GM13976 (cell line): ENCODE data around the gene YAP1.

Source experiments
- DNase-seq: peaks from one replicate; pipeline ENCODE4 v3.0.0; 2012; ENCODE audit warnings: low spot score
- in situ Hi-C: fragments of 300-500 bp; cut with MboI; formaldehyde crosslinking; loops from one replicate; pipeline ENCODE4 v1.12.0; 2022; ENCODE audit warnings: low sequenced_read_pairs, mixed read lengths, inconsistent platforms; ENCODE audit not compliant: unreplicated experiment
- TF ChIP-seq, protein P1 (sequence below): IDR thresholded peaks from 2 replicates; pipeline ENCODE4 v1.5.1; 2012; ENCODE audit warnings: borderline replicate concordance, mild to moderate bottlenecking; ENCODE audit not compliant: insufficient read depth; ENCODE audit errors: extremely low read depth, missing control alignments, control extremely low read depth

The YAP1 gene

DNA sequence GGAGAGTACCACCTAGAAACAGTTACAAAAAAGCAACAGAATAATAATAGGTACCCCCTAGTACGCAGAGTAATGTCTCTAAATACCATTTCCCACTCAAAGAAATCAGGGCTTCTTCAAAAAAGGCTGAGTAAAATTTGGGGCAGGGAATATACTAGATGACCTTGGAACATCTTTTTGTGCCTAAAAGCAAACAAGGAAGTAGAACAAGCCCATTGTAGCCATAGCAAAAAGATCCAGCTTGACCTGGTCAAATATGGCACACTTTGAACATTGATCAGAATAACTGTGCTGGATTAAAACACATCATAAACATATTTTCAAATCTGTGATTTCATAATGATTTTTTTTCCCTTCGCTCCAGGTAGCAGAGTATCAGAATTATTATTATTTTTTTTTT lies 91.5 kb downstream of the YAP1 start:
- TF ChIP-seq, protein P1, sequence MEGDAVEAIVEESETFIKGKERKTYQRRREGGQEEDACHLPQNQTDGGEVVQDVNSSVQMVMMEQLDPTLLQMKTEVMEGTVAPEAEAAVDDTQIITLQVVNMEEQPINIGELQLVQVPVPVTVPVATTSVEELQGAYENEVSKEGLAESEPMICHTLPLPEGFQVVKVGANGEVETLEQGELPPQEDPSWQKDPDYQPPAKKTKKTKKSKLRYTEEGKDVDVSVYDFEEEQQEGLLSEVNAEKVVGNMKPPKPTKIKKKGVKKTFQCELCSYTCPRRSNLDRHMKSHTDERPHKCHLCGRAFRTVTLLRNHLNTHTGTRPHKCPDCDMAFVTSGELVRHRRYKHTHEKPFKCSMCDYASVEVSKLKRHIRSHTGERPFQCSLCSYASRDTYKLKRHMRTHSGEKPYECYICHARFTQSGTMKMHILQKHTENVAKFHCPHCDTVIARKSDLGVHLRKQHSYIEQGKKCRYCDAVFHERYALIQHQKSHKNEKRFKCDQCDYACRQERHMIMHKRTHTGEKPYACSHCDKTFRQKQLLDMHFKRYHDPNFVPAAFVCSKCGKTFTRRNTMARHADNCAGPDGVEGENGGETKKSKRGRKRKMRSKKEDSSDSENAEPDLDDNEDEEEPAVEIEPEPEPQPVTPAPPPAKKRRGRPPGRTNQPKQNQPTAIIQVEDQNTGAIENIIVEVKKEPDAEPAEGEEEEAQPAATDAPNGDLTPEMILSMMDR, result no peak
- in situ Hi-C loops, result no loop called here
- DNase-seq, result no peak

DNA sequence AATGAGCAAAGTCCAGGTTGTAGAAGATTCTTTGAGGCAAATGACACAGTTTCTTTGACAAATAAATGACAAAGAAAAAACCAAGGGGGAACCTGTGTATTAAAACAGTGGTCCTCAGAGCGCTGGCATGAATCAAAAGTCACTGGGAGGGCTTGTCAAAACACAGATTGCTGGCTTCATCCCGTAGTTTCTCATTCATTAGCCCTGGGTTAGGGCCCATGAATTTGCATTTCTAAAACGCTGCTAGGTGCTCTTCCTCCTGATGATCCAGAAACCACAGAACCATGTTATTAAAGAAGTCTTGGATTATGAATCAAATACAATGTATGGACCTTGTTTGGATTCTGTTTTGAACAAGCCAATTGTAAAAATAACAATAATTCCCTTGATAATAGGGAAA lies 92.7 kb downstream of the YAP1 start:
- no peak for DNase-seq
- TF ChIP-seq, protein P1, result no peak
- in situ Hi-C loops, result no loop called here

DNA sequence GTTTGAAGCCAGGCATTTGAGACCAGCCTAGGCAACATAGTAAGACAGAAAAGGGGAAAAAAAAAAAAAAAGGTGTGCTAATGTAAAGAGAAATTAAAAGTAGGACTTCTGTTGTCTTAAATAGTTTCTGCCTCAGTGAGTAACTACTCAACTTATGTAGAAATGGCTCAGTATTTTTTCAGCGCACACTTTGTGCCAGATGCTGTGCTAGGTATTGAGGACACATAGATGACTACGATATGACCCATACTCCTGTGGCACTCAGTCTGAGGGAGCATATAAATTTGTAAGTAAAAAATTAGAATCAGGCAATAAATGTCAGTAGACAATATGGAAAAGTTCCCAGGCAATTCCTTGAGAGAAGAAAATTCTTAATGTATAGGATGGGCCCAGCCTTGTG lies 93.9 kb downstream of the YAP1 start:
- DNase-seq, result no peak
- TF ChIP-seq, protein P1, result no peak
- in situ Hi-C loops, result no loop called here

DNA sequence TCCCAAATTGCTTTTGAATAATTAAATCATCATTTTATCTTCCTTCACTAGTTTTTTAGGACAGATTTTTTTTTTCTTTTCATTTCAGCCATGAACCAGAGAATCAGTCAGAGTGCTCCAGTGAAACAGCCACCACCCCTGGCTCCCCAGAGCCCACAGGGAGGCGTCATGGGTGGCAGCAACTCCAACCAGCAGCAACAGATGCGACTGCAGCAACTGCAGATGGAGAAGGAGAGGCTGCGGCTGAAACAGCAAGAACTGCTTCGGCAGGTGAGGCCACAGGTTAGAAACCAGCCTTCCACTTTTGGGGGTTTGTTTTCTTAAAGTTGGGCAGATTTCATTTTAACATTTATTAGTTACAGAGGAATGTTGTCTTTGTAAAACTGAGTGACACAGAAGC lies 95.6 kb downstream of the YAP1 start:
- TF ChIP-seq, protein P1, result no peak
- DNase-seq, result no peak
- in situ Hi-C loops, result no loop called here

DNA sequence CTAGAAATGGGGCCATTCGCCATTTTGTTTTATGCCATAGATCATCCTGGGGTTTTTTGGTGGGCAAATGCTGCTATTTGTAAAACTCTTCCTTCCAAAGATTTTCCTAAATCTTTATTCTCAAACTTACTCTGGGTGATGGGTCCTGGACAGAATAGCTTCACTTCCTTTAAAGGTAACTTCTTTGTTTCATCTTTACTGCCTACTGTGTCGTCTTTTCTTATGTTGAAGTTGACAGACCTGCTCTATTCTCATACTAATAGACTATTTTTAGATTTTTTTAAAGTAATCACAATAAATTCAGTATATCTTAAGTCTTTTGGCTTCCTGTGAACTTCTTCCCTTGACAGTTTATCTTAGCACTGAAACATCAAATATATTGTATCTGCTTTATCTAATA lies 98.6 kb downstream of the YAP1 start:
- TF ChIP-seq, protein P1, result no peak
- in situ Hi-C loops, result no loop called here
- no peak for DNase-seq

DNA sequence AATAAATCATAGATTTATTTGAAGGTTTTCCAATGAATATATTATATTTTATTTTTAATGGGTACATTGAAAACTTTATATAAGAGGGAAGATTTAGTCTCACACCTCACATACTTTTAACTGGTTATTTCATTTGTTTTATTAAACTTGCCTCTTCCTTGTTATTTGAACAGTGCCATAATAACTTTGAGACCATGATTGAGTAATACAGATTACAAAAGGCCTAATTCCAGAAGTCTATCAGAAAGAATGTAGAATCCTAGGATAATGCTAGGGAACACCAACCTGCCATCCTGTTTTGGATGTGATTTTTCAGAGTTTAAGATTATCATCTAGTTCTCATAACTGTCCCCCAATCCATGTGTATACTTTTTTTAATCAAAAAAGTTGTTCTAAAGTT lies 104.4 kb downstream of the YAP1 start:
- in situ Hi-C loops, result no loop called here
- no peak for DNase-seq
- TF ChIP-seq, protein P1, result no peak
